ENCODE results near the gene PITX3.
"Not testable (repeated sequence)": the region's sequence is repeated elsewhere in the genome, so short reads cannot be mapped to it uniquely, and the experiment has no call there.

The PITX3 gene

DNA sequence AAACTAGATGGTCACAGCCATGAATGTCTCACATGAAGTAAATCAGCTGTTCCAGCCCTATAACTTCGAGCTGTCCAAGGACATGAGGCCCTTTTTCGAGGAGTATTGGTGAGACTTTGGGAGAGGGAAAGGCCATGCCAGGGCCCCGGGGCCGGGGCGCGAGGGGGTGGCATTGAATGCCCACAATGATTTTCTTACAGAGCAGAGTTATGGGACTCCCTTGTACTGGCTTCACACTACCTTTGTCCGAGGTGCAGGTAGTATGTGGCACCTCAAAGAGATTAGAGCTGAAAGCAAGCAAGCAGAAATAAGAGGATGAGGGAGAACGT lies 14.8 kb downstream of the PITX3 start:
- DNase-seq (ENCODE audit: low read depth) = no peak

- peak; percentile 64 for DNase-seq (ENCODE audit: low read depth)
Measured at GRCh38 chr10:102225646-102226541, 15.4 kb downstream of the PITX3 start, which contains the start of gene ELOVL3. ELOVL3 (plus strand) TSS chr10:102226299; CDS start chr10:102226549, 250 bp downstream.

GRCh38 chr10:102222797-102223196 lies 18.5 kb downstream of the PITX3 start:
- no peak for DNase-seq (ENCODE audit: low read depth)

- DNase-seq (ENCODE audit: low read depth) = no peak
Measured at GRCh38 chr10:102220612-102221011, 20.7 kb downstream of the PITX3 start.

GRCh38 chr10:102219370-102219769 lies 21.9 kb downstream of the PITX3 start:
- no peak for DNase-seq (ENCODE audit: low read depth)

- not testable (repeated sequence) for DNase-seq (ENCODE audit: low read depth)
Measured at GRCh38 chr10:102213599-102213998, 27.7 kb downstream of the PITX3 start.

DNA sequence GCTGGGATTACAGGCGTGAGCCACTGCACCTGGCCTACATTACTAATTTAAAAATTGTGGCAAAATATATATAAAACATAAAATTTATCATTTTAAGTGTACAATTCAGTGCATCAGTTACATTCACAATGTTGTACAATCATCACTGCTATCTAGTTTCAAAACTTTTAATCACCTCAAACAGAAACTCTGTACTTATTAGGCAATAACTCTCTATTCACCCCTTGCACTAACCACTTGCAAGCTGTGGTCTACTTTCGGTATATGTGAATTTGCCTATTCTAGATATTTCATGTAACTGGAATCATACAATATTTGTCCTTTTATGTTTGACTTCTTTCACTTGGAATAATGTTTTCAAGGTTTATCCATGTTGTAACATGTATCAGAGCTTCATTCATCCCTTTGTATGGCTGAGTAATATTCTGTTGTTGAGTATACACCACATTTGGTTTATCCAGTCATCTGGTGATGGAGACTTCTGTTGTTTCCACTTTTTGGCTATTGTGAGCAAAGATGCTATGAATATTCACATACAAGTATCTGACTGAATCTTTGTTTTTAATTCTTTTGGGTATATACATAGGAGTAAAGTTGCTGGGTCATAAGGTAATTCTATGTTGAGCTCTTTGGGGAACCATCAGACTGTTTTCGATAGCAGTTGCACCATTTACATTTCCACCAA lies 29.6 kb downstream of the PITX3 start:
- DNase-seq (ENCODE audit: low read depth) = no peak

GRCh38 chr10:102208311-102209035 lies 32.8 kb downstream of the PITX3 start:
- no peak for DNase-seq (ENCODE audit: low read depth)

- DNase-seq (ENCODE audit: low read depth) = no peak
Measured at GRCh38 chr10:102202386-102202785, 38.9 kb downstream of the PITX3 start.

- no peak for DNase-seq (ENCODE audit: low read depth)
Measured at GRCh38 chr10:102200751-102201640, 40.3 kb downstream of the PITX3 start.

GRCh38 chr10:102198027-102198426 lies 43.3 kb downstream of the PITX3 start:
- DNase-seq (ENCODE audit: low read depth) = no peak

DNA sequence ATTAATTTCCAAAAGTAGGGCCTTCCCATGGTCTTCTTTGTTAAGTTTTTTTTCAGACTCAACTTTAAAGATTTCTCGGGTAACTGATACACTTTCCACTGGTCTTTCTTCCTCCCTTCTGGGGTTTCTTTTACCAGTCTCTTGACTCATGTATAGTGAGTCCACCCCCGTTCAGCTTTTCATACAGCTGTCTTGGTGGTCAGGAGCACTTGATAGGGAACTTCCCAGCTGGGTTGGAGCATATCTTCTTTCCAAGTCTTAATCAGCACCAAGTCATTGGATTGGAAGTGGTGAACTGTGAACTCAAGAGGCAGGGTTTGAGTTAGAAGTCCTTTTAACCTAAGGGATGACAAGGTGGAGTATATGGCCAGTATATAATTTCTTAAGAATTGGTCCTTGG lies 44.4 kb downstream of the PITX3 start:
- no peak for DNase-seq (ENCODE audit: low read depth)

DNA sequence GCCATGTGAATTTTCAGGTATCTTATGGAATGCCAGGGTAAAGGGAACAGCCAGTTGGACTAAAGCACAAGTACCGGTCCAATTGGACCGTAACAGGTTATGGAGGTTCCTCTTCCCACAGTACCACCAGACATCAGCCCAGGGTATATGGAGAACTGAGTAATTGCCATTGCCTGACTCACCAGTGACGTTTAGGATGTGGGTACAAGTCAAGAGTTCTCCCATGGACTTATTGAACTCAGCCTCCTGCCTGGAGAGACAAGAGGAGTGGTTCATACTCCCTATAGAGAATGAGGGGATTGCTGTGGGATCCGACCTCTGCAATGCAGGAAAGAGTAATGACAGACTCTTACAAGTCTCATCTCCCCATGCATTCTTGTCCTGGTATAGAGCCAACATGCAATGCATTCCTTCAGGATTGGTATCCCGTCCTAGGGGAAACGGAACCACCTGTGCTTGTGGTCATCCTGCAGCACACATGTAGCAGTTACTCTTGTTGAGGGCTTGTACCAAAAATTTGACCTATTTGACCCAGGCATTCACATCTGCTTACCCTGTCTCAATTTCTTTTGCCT lies 45.9 kb downstream of the PITX3 start:
- DNase-seq (ENCODE audit: low read depth) = no peak

DNA sequence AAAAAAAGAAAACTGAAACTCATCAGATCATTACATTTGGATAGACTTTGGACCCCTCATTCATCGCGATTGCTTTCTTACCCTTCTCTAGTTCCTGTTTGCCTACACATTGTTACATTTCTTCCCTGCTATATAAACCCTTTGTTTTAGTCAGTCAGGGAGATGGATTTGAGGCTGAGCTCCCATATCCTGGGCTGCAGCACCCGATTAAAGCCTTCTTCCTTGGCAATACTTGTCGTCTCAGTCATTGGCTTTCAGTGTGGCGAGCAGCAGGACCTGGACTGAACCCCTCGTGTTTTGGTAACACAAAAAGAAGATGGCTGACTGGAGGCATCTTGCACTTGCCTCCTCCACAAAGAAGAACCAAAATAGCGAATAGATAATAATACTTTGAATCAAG lies 49.4 kb downstream of the PITX3 start:
- no peak for DNase-seq (ENCODE audit: low read depth)

GRCh38 chr10:102188941-102189898 lies 52.1 kb downstream of the PITX3 start:
- DNase-seq (ENCODE audit: low read depth) = not testable (repeated sequence)

GRCh38 chr10:102188298-102188940 lies 52.9 kb downstream of the PITX3 start:
- DNase-seq (ENCODE audit: low read depth) = no peak

DNA sequence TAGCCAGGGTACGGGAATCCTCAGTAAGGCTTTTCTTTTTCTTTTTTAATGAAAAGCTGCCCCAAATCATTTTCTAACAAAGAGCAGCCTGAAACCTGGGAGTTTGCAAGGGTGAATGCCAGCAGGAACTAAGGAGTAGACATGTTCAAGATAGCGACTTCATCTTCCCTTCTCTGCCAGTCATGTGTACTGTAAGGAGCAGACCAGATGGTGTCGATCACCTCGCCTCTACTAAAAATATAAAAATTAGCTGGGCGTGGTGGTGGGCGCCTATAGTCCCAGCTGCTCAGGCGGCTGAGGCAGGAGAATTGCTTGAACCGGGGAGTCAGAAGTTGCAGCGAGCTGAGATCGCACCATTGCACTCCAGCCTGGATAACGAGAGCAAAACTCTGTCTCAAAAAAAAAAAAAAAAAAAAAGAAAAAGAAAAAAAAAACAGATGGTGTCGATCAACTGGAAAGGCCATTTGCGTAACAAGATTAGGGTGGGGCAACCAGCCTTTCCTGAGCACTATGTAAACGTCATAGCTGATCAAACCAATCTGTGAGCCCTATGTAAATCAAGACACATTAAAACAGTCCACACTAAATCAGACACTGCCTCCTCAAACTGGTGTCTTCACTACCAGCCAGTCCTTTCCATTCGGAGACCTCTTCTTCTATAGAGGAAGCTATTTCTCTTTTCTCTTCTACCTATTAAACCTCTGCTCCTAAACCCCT lies 55.3 kb downstream of the PITX3 start:
- DNase-seq (ENCODE audit: low read depth) = no peak

- DNase-seq (ENCODE audit: low read depth) = no peak
Measured at GRCh38 chr10:102185272-102185671, 56.0 kb downstream of the PITX3 start.

- DNase-seq (ENCODE audit: low read depth) = no peak
Measured at GRCh38 chr10:102184606-102185005, 56.7 kb downstream of the PITX3 start.

All from stimulated activated CD8-positive, alpha-beta memory T cell treated with anti-CD3 and anti-CD28 coated beads, Interleukin-15, amount 100 ng/mL, for 1 hour (primary cell).